Heart right ventricle (tissue), 16 donors: Measurements from ENCODE around the gene PLSCR3. TPM values are rescaled to one million over a fixed set of nuclear protein-coding genes. Genes with fewer than 3 reads are reported as not detected.

Source experiments
- ATAC-seq, 8 donors: fragments of 200-7000 bp; cut with Tn5 transposase; one replicate each; pipeline ENCODE4 v1.9.1; 2020; ENCODE audit warnings: mild to moderate bottlenecking in 8 of 8, moderate library complexity in 8 of 8, moderate number of reproducible peaks in 1 of 8
- DNase-seq, 2 donors: peaks; one replicate each; pipeline ENCODE4 v3.0.0-alpha.2; 2020
- H3K27ac ChIP-seq, 10 donors: fragments of 200-600 bp; sonication (generic) in 2 of 10; one replicate each; pipeline versions ENCODE4 v1.5.0 to v1.8.0; 2020 to 2022; ENCODE audit warnings: mild to moderate bottlenecking in 3 of 10
- H3K27me3 ChIP-seq, 7 donors: fragments of 200-600 bp; one replicate each; pipeline ENCODE4 v1.8.0; 2021 to 2022; ENCODE audit warnings: mild to moderate bottlenecking in 2 of 7
- H3K36me3 ChIP-seq, 9 donors: fragments of 200-600 bp; sonication (generic) in 1 of 9; one replicate each; pipeline versions ENCODE4 v1.5.0 to v1.8.0; 2020 to 2022; ENCODE audit warnings: mild to moderate bottlenecking in 2 of 9
- H3K4me1 ChIP-seq, 9 donors: fragments of 200-600 bp; sonication (generic) in 1 of 9; one replicate each; pipeline versions ENCODE4 v1.5.0 to v1.8.0; 2020 to 2022; ENCODE audit warnings: mild to moderate bottlenecking in 4 of 9
- H3K4me3 ChIP-seq, 10 donors: fragments of 200-600 bp; sonication (generic) in 2 of 10; one replicate each; pipeline versions ENCODE4 v1.5.0 to v1.8.0; 2020 to 2022; ENCODE audit warnings: mild to moderate bottlenecking in 7 of 10, moderate library complexity in 2 of 10
- H3K9me3 ChIP-seq, 11 donors: fragments of 200-600 bp in 10 of 11; sonication (generic) in 2 of 11; one replicate each; pipeline versions ENCODE4 v1.5.0 to v1.8.0; 2013 to 2022; ENCODE audit warnings: mild to moderate bottlenecking in 2 of 11, control low read depth in 1 of 11, moderate library complexity in 1 of 11
- CTCF ChIP-seq, 9 donors: fragments of 200-600 bp; sonication (generic) in 2 of 9; IDR thresholded peaks; one replicate each; pipeline versions ENCODE4 v1.5.0 to v1.8.0; 2021 to 2022; ENCODE audit warnings: antibody characterized with exemption in 9 of 9, mild to moderate bottlenecking in 5 of 9, moderate library complexity in 1 of 9
- WGBS, 2 donors: extraction: QIAGEN DNeasy Blood & Tissue Kit; methylation state at CpG; one replicate each; pipeline ENCODE4 v1.1.7; 2013; ENCODE audit warnings: inconsistent platforms in 1 of 2; 5-methylcytosine and 5-hydroxymethylcytosine counted together
- intact Hi-C, 10 donors: fragments of 100-400 bp; cut with DNase I; formaldehyde crosslinking; loops; one replicate each; pipeline versions ENCODE4 v1.11.1 to v1.14.2; 2022
- polyA plus RNA-seq, 2 donors: library from polyadenylated mRNA; stranded (reverse); fragments of 200-250 nt; gene quantifications; one replicate each; pipeline ENCODE4 v1.2.3, GENCODE V29; 2013
- total RNA-seq, 10 donors: library from RNA; stranded (reverse); fragmentation: NEBNext Ultra II Directional in 3 of 10; extraction: Animal tissue kit (Norgen Biotek cat#: 25700) in 3 of 10; gene quantifications; one replicate each; pipeline versions ENCODE4 v1.2.1 to v1.2.4, GENCODE V29; 2021 to 2023
- donor health status: Arrhythmogenic right ventricular cardiomyopathy.
- donor health status: ischemic (EF 13 %, LVEDD 7.1; RV severe dilation, severe dysfunction).
- donor health status: healthy with polysubstance abuse.
- donor health status: DM: no; HTN: yes; CAD: no.
- donor health status: DM: no; HTN: no; CAD: no.
- donor health status: ischemic (EF 25% LVEDD 6.9; RV normal size, moderate dysfunction).
- donor health status: ischemic (EF 25% LVEDD 5.7; RV mildly dilated, moderate dysfunction).
- donor health status: healthy.
- donor health status: DM: yes; HTN: yes; CAD: no.
- donor health status: Ischemic cardiomyopathy.
- donor health status: ischemic (EF 35%, LVEDD 5.7; RV mildly dilated, moderate dysfunction).
- donor health status: nonischemic (EF 11% LVEDD 7.7; RV severe dilation, severe dysfunction).
- donor health status: DM: yes; HTN: yes; CAD: no.
- donor health status: PGD.
- donor health status: ischemic (EF 29% LVEDD 5.4; RV normal size, mild dysfunction).
- donor health status: nonischemic (EF 23%, LVEDD 6.1; RV moderate dilation, normal function).

PLSCR3 gene
- total and polyA plus RNA-seq, 12 donors: 14.4 to 32.9 (median 17.7) TPM

GRCh38 chr17:7406235-7406825, 12.0 kb upstream of the PLSCR3 start:
- Histone ChIP-seq H3K27me3 (peaks cover 0 to 17% (median 0%) of the 10 kb centered on the region in 7 donors), H3K9me3 (no peaks in the 10 kb centered on the region), H3K4me3 (peak overlapping the region in 2 of 10 donors; percentile 66 to 68), H3K36me3 (peaks cover 0 to 15% (median 0%) of the 10 kb centered on the region in 9 donors), H3K27ac (peak overlapping the region in 1 of 10 donors; percentile 94), H3K4me1 (peaks cover 13 to 28% (median 19%) of the 10 kb centered on the region in 9 donors)
- TF ChIP-seq CTCF (IDR thresholded peaks at IDR 0.05): no peak
- ATAC-seq (no peak), DNase-seq (no peak)
- intact Hi-C loops: no loop called here
- 64 to 68% methylated on average over 12 of the region's 12 CpGs for WGBS, 2 donors

GRCh38 chr17:7405350-7406234, 11.3 kb upstream of the PLSCR3 start:
- DNase-seq: no peak
- no peak for TF ChIP-seq CTCF (IDR thresholded peaks at IDR 0.05)
- no peaks in the 10 kb centered on the region for H3K9me3 ChIP-seq
- peaks cover 13 to 28% (median 19%) of the 10 kb centered on the region in 9 donors for H3K4me1 ChIP-seq
- H3K27me3 ChIP-seq: peaks cover 0 to 17% (median 0%) of the 10 kb centered on the region in 7 donors
- H3K4me3 ChIP-seq: peak overlapping the region; percentile 54 to 87 (median 68)
- peak overlapping the region; percentile 65 to 96 (median 88) for H3K27ac ChIP-seq
- 7 to 14% methylated on average over 28 to 38 of the region's 38 CpGs for WGBS, 2 donors
- intact Hi-C loops: no loop called here
- ATAC-seq: no peak
- peaks cover 0 to 15% (median 0%) of the 10 kb centered on the region in 9 donors for H3K36me3 ChIP-seq

GRCh38 chr17:7404737-7405349, 10.5 kb upstream of the PLSCR3 start:
- intact Hi-C loops: loop anchor here in 3 of 10 donors (1.0 to 5.0 kb wide), 3 partner anchors 11 to 98 kb away; partner anchors contain the start of genes FGF11 (in 2 of the 3), TMEM102 (in 2 of the 3), EIF5A (in 1 of the 3) and PLSCR3 (in 1 of the 3)
- ATAC-seq: peak; percentile 36 to 64 (median 48)
- Histone ChIP-seq H3K27me3 (peaks cover 0 to 17% (median 0%) of the 10 kb centered on the region in 7 donors), H3K36me3 (peaks cover 0 to 15% (median 0%) of the 10 kb centered on the region in 9 donors), H3K4me3 (peak overlapping the region; percentile 54 to 87 (median 68)), H3K4me1 (peaks cover 13 to 28% (median 19%) of the 10 kb centered on the region in 9 donors), H3K9me3 (no peaks in the 10 kb centered on the region), H3K27ac (peak overlapping the region; percentile 65 to 96 (median 88))
- peak in 2 of 9 donors; percentile 31 to 35 for TF ChIP-seq CTCF (IDR thresholded peaks at IDR 0.05)
- 0 to 1% methylated on average over 31 to 64 of the region's 65 CpGs for WGBS, 2 donors
- peak; percentile 61 to 73 for DNase-seq
